GDM1 (cell line): ENCODE data around the gene PAX8.

Experiments
- DNase-seq: peaks from one replicate; lab custom pipeline; 2025; lab: John Stamatoyannopoulos, UW

Gene PAX8

GRCh38 chr2:113264713-113265403 lies 13.9 kb downstream of the PAX8 start:
- DNase-seq: no peak

DNA sequence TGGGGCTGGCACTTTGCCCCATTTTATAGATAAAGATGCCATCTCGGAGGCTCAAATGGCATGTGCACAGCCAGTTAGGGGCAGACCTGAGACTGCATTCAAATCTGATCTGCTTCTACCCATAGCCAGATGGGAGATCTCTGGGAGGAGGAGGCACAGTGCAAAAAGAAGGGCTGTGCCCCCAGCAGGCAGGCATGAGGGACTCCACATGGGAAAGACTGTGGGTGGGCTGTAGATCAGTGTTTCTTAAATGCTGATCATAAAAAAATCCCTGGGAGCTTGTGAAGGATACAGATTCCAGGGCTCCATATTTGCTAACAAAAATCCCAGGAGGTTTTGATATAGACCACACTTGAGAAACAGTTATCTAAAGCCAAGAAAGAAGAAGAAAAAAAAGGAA lies 15.2 kb downstream of the PAX8 start:
- DNase-seq: no peak

DNA sequence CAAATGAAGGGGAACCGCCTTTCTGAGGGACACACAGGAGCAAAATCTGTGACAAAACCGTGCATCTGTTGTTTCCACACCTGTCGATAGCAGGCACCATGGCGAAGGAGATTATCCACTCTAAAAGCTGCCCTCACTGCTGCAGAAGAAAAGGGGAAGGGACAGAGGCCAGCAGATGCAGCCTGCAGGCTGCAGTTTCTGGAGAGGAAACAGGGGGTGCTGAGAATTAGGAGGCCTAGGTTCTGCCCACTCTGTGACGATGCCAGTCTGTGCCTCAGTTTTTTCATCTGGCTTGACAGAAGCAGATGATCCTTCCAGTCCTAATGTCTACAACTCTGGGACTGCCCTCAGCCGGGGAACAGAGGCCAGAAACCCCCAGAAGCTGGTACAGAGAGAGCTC lies 17.7 kb downstream of the PAX8 start:
- peak; percentile 30 for DNase-seq

DNA sequence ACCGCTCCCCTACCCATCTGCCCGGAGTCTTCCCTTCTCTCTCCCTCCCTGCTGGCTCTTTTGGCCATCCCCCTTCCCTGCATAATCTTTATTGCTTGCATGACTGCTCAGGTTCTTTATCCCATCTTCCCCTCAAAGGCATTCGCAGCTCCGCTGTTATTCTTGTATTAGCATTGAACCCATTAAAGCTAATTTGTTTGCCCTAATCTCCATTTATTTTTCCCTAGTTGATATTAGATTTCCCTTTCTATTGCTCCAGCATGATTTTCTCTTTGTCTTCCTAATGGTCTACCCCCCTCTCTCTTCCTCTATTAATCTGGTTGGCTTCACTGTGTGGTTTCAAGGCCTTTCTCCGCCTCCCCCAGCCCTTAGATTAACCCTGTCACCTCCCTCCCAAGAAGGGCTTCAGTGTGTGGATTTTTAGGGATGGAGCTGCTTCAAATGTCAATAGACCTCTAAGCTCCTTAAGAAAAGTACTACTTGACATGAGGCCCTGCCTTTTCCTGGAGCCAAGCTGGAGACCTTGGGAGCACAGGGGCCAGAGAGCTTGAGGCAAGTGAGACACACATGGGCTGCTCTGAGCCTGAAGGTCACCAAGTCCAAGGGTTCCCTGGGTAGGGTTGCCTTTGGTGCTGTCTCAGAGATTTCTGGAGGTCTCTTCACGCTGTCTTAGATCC lies 20.1 kb downstream of the PAX8 start:
- DNase-seq: no peak

- DNase-seq: no peak
These were observed 21.0 kb downstream of the PAX8 start for GRCh38 chr2:113257516-113258264.

DNA sequence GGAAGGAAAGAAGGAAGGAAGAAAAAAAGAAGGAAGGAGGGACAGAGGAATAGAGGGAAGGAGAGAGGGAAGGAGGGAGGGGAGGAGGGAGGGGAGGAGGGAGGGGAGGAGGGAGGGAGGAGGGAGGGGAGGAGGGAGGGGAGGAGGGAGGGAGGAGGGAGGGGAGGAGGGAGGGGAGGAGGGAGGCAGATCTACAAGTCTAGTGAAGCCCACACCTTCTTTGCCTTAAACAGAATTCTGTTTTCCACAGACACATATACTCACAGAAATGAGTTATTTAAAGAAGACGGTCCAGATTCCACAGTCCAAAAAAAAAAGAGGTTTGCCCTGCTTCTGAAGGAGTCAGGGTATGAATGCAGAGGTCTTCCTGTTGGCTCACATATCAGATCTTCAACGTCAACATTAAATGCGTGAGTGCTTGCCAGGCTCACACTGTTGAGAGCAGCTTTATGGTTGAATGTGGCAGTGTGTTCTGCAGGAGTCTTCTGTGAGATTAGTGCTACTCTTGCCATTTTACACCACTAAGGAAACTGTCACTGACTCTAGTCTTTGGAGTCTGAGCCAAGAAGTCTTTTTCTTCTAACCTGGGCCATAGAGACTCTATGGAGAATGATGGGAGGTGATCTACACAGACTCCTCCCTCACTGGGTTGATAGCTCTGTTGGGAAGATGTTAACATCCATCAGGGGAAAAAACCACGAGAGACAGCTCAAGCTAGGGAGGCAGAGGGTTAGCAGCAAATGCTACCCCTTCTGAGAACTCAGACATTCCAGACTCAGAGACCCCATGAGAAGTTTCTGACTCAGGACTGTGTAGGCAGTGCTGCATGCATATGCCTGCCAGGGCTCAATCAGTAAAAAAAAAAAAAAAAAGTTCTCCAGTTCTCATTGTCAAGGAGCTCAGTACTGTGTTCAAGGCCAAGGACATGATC lies 23.3 kb downstream of the PAX8 start:
- no peak for DNase-seq

- no peak for DNase-seq
These were observed 25.3 kb downstream of the PAX8 start for GRCh38 chr2:113253453-113253852.

DNA sequence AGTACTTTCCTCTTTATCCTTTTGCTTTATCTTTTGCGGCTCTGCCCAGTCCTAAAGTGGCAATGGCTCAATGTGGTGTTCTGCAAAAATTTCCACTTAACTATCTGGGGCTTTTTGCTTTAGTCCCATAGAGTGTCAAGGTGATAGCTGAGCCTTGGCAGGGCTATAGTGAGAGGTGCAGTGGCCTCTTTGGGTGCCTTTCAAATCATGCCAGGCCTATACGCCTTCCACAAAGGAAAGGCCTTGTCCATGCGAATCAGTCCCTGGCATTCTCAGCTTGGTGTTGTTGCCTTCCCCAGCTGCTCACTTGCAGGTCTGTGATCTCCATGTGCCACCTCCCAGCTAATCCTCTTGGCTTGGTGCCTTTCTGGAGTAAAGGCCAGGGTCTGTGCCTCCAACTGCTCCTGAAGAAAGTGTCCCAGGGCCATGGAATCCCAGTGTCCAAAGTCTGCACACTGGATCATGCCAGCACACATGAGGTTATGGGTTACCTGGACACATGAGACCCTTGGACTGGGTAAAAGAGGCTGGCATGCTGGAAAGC lies 26.6 kb downstream of the PAX8 start:
- no peak for DNase-seq

DNA sequence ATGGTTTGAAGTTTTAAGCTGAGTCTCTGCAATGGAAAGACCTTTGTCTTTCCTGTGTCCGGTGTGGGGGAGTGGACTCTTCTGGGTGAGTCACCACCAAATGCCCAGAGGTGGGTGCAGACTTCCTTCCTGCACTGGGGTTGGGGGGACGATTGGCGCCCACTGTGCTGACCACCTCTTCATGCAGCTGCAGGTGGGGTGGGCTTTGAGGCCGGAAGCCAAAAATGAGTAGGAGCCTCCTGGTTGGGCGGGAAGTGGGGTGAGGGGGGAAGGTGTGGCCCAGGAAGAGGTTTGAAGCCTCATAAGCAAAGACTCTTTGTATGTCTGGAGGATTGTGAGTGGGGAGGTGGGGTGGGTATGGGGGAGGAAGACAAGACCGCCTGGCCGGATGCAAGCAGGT lies 27.6 kb downstream of the PAX8 start:
- no peak for DNase-seq

DNA sequence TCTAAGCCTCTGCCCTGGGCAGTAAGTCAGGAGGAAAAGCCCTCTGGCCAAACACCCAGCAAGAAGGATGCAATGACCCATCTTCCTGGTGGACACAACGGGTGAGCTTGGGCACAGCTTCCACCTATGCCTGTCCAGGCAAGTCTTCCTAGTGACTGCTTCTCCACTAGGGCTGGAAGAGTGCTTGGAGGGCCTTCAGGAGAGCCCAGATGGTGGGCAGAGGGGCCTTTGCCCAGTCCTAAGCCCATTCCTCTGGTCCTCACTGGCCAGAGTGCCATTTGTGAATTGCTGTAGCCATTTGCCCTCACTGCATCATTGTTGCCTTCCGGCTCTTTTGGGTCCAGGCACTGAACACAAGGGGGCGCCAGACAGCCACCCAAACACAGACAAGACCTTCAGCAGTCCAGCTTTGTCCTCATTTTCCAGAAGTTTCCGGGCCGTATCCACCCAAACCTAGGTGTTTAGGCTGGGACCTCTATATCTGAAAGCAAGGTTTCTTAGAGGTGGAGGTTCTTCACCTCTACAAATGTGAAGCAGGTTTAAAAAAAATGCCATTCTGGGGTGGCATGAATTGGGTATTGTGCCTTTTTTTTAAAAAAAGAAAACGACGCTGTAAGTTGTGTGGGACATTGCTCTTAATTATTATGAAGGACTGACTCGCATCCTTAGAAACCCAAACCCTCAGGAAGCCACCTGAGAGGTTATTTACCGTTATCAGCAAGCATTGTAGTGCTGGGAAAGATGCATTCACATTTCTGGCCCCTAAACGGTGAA lies 29.5 kb downstream of the PAX8 start:
- DNase-seq: peak; percentile 46

- no peak for DNase-seq
These were observed 32.1 kb downstream of the PAX8 start for GRCh38 chr2:113246606-113247005.

DNA sequence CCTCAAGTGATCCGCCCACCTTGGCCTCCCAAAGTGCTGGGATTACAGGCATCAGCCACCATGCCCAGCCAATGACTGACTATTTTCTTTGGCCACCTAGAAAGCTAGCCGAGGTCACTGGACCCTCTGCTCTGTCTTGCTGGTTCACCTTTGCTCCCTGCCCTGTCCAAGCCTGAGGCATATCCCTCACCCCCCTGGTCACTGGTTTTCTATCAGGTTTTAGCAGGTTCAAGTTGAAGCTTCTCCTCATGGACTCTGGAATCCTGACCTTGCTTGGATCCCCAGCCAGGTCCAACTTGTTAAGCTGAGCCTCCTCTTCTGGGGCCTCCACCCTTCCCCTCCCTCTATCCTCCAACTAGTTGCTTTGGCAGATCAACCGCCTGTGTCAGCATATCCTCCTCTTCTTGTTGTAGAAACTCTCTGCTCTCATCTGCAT lies 33.4 kb downstream of the PAX8 start:
- DNase-seq: no peak

DNA sequence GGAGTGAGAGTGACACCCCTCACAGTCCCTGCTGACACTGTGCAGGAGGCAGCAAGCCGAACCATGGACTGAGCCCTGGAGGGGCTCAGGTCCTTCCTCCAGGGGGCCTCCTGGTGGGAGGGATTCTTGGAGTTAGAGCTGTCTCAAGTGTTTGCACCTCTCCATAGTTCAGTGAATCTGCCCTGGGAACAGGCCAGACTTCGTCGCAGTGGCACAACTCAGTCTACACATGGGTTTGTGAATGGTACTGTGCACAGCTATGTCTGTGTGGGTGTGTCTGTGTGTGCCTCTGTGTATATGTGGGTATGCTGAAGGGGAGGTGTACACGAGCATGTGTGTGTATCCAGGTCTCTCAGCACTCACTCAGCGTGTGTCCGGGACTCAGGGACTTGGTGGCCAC lies 36.4 kb downstream of the PAX8 start:
- DNase-seq: no peak

- peak; percentile 31 for DNase-seq
These were observed 37.5 kb downstream of the PAX8 start for GRCh38 chr2:113240915-113241911.

DNA sequence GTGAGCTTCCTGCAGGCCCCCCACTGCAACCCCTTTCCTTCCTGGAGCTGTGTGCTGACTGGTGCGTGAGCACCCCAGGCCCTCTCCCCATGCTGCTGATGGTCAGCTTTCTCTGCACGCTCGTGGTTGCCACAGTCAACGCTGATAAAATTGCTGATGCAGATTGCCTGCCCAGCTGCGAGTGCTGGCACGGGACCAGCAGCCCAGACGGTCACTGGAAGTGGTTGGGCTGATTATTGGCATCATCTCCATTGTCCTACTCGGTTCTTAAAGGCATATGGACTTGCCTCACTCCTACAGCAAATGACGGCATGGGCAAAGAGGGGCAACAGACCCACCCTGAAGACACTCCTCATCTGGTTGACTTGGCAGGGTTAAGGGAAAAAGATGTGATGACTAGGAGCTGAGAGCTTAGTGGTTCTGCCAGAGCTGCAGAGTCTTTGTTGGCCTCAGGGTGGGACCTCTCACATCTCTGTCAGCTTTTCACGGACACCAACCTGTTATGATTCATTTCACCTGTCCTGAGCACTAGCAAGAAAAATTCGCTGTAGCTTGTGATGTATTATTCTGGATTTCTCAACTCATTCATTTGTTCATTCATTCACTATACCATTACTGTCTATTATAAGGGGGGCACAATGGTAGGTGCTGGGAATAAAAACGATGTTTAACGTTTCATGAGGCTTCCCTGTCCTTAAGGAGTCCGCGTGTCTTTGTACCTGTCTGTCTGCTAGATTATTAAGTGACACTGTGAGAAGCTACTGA lies 38.4 kb downstream of the PAX8 start:
- no peak for DNase-seq

DNA sequence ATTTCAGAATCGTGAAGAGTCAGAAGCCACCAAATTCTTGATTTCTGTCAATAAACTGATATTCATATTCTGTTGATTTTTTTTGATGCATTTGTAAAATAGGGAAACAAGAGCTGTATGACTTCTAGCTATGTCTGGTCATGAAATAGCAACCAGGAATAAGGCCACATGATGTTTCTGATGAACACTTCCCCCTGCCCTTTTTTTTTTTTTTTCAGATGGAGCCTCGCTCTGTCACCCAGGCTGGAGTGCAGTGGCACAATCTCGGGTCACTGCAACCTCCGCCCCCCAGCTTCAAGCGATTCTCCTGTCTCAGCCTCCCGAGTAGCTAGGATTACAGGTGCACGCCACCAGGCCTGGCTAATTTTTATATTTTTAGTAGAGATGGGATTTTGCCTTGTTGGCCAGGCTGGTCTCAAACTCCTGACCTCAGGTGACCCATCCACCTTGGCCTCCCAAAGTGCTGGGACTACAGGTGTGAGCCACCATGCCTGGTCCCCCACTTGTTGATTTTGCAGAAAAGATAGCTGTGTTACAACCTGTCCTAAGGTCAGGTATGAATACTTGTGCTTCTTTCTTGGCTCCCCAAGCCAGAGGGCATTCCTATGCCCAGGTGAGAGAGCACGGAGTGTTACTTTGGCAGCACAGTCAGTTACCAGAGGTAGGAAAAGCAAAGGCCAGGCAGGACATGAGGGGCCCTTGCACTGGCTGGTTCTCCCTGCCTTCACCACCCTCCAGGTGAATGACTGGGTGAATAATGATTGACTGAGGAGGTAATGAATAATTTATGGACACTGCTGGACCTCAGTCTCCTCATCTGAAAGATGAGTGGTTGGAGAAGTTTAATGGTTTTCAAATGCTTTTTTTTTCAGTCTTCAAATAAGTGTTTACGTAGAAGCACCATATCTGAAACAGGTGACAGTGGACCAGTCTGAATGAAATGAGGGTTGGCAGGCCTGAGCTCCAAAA lies 39.6 kb downstream of the PAX8 start:
- DNase-seq: no peak

DNA sequence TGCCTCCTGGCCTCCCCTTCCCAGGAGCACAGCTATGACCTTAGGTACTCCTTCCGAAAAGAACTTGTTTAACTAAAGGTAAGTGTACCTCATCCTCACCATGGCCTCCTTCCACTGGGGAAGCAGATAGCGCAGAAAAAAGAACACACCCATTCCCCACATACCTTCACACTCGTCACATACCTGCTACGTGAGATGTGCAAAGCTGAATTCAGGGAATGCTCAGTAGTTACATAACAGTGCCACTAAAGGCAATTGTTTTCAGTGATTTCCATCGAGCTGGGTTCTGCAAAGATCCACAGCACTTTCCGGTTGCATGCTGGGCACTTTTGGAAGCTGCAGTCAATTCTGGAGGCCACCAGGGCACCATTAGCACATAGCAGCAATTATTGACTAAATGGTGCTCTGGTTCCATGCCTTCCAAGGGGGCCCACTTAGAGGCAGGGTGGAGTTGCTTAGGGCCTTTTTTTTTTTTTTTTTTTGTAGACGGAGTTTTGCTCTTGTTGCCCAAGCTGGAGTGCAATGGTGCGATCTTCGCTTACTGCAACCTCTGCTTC lies 41.0 kb downstream of the PAX8 start:
- DNase-seq: no peak
